RWPE1 (cell line): ENCODE results near the gene GTF3C5.

Experiments used
- CTCF ChIA-PET: fragments of 350-600 bp; sonication (Branson Sonifier 250); formaldehyde crosslinking; extraction: SDS; loops from one replicate; lab custom pipeline; 2021; lab: Yijun Ruan, JAX
- POLR2A ChIA-PET: fragments of 400-600 bp; formaldehyde crosslinking; extraction: SDS; loops from one replicate; lab custom pipeline; 2020; ENCODE audit warnings: antibody characterized with exemption; ENCODE audit not compliant: low non-redundant PET; lab: Yijun Ruan, JAX
- DNase-seq: peaks from one replicate; pipeline ENCODE4 v3.0.0; 2012; ENCODE audit warnings: low spot score
- H3K27ac ChIP-seq: fragments of 450-650 bp; 2 replicates; pipeline ENCODE4 v1.5.1; 2017
- CTCF ChIP-seq: fragments of 450-650 bp; conservative IDR thresholded peaks from 2 replicates; pipeline ENCODE4 v1.5.1; 2017; ENCODE audit warnings: low read depth, mild to moderate bottlenecking

GTF3C5 gene

DNA sequence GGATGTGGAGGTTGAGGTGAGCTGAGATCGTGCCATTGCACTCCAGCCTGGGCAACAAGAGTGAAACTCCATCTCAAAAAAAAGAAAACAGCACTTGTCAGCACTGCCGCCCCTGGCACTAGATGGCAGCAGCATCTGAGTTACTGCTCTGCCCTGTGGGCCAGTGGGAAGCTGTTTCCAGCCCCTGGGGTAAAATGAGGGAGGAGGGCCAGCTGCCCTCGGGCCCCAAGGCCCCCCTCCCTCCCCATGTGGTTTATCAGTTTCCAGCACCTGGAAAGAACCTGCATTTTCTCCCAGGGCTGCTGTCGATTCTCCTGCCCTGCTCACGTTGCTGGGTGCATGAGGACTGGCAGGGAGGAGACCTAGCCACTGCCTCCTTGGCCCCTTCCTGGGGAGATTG, 17.8 kb downstream of the GTF3C5 start:
- ChIA-PET POLR2A (no interaction called here), CTCF (interaction anchor here (0.5 to 2.5 kb wide), 31 partner anchors 9 to 570 kb away, joined by 3 to 16 read pairs (median 4); partner anchors contain the start of gene CEL)
- DNase-seq, result peak; percentile 64
- peak overlapping the region; percentile 43 for H3K27ac ChIP-seq
- TF ChIP-seq CTCF, result peak; percentile 72

DNA sequence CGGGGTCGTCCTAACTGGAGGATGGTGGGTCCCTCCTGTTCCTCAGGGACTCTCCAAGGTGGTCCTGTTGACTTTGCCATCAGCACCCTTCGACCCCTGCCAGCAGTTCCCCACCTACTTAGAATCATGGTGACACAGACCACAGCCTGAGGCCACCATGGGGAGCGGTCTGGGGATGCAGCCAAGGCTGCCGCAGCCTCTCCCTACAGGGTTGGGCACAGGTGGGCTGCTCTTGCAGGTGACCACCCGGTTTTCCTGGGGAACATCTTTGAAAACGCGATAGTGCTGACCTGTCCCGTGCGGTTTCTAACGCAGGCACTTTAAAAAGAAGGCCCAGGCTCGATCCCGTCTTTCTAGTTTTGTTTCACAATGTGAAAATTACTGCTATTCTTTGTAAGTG, 18.2 kb downstream of the GTF3C5 start:
- ChIA-PET POLR2A (no interaction called here), CTCF (interaction anchor here (0.5 to 2.5 kb wide), 29 partner anchors 8 to 570 kb away, joined by 3 to 16 read pairs (median 4); partner anchors contain the start of gene CEL)
- peak overlapping the region; percentile 43 for H3K27ac ChIP-seq

DNA sequence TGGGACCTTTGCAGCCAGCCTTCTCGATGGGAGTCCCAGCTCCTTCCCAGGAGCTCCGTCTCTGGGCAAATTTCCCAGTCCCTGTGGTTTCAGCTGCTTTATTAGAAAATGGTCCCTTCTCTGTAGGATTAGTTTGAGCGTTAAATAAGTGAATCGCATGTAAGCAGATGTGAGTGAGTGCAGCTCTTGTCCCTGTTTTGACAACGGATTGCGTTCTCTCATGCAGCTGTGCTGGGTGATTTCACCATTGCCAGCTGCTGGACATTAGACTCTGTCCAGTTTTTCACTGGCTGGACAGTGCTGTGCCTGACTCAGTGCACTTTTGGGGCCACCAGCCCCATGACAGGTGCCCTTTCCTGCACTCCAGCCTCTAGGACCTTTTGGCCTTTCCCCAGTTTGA, 19.3 kb downstream of the GTF3C5 start:
- DNase-seq, result no peak
- ChIA-PET CTCF (interaction anchor here (1.0 to 1.4 kb wide), 2 partner anchors 28 to 97 kb away, joined by 3 to 4 read pairs; no protein-coding TSS in a partner anchor), POLR2A (interaction anchor here (1.3 kb wide), 1 partner anchor 99 kb away, joined by 3 read pairs; no protein-coding TSS in a partner anchor)
- no peak for TF ChIP-seq CTCF
- H3K27ac ChIP-seq, result peak overlapping the region; percentile 49

More for the DNA sequence above, 18.2 kb downstream of the GTF3C5 start:
- no peak for TF ChIP-seq CTCF
- no peak for DNase-seq

DNA sequence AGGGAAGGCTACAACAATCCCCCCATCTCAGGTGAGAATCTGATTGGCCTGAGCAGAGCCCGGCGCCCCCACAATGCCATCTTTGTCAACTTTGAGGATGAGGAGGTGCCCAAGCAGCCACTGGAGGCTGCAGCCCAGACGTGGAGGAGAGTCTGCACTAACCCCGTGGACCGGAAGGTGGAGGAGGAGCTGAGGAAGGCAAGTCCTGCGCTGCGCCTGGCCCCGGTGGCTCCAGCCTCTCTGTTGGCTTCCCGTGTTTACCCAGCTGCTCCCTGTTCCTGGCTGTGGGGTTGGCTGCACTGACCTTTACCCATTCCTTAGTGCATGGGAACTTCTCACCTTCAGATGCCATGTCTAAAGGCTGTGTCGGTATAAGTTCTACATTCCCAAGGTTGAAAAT, 20.0 kb downstream of the GTF3C5 start:
- peak overlapping the region; percentile 49 for H3K27ac ChIP-seq
- DNase-seq, result no peak
- POLR2A ChIA-PET, result interaction anchor here (1.3 kb wide), 1 partner anchor 99 kb away, joined by 3 read pairs; no protein-coding TSS in a partner anchor
- CTCF ChIA-PET, result interaction anchor here (1.0 to 1.4 kb wide), 2 partner anchors 29 to 96 kb away, joined by 3 to 4 read pairs; no protein-coding TSS in a partner anchor
- TF ChIP-seq CTCF, result no peak

DNA sequence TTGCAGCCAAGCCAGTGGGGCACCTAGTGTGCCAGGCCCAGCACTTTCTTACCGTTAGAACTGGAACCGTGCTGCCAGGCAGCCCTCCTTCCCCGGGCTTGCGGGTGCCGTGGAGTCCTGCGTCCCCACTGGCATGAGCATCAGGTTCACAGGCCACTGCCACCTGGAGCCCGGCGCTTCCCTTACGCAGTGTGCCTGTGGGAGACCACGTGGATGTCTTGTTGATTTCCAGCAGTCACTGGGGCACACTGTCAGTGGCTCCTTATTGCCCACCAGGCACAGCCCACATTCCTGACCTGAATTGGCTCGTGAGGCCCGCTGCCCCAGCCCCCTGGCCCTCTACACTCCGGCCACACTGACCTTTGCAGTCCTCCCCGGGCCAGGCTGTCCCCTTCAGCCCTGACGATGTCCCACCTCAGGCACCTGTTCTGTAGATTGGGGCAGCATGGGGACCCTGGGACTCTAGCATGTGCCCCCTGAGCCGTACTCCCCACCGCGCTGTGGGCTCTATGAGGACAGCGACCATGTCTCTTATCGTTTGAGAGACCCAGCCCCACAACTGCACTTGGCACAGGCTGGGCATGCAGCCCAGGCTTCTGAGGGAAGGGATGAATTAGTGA, 20.6 kb downstream of the GTF3C5 start:
- ChIA-PET CTCF (interaction anchor here (0.5 to 1.6 kb wide), 4 partner anchors 27 to 96 kb away, joined by 3 to 4 read pairs (median 4); no protein-coding TSS in a partner anchor), POLR2A (no interaction called here)
- no peak for TF ChIP-seq CTCF
- DNase-seq, result no peak
- peak overlapping the region; percentile 49; the same call in 1 of the 2 replicates for H3K27ac ChIP-seq

DNA sequence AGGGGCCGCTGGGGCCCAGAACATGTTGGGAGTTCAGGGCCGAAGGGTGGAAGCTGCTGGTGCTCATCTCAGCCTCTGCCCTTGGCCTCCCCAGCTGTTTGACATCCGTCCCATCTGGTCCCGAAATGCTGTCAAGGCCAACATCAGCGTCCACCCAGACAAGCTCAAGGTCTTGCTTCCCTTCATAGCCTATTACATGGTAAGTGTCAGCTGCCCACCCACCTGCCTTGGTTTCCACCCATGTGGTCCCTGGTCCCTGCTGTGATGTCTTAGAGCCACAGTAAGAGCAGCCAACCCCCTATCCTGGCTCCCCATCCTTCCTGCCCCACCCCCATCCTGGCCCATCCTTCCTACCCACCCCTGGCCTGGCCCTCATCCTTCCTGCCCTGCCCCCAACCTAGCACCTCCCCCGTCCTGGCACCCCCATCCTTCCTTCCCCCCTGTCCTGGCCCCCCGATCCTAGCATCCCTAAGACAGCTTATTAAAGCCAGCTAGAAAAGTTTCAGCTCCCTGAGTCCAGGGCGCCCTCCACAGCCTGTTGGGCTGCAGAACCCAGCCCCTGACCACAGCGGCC, 21.3 kb downstream of the GTF3C5 start:
- no peak for TF ChIP-seq CTCF
- ChIA-PET CTCF (interaction anchor here (0.6 to 1.6 kb wide), 3 partner anchors 9 to 92 kb away, joined by 3 to 4 read pairs (median 3); no protein-coding TSS in a partner anchor), POLR2A (no interaction called here)
- DNase-seq, result no peak
- H3K27ac ChIP-seq, result peak overlapping the region; percentile 49
